UCSD-AML1 (cell line): ENCODE results near the gene SDC3.

Experiments used
- DNase-seq: peaks from one replicate; lab custom pipeline; 2025; ENCODE audit not compliant: unreplicated experiment; lab: John Stamatoyannopoulos, UW

The SDC3 gene

GRCh38 chr1:30928789-30929134 lies 20.2 kb upstream of the SDC3 start:
- no peak for DNase-seq

GRCh38 chr1:30928171-30928570 lies 19.6 kb upstream of the SDC3 start:
- DNase-seq, result no peak

- no peak for DNase-seq
Observed at GRCh38 chr1:30927448-30927847, 18.9 kb upstream of the SDC3 start.

GRCh38 chr1:30923597-30923996 lies 15.0 kb upstream of the SDC3 start:
- DNase-seq, result no peak

GRCh38 chr1:30920827-30921226 lies 12.3 kb upstream of the SDC3 start:
- no peak for DNase-seq

- DNase-seq, result no peak
Observed at GRCh38 chr1:30919025-30919881, 10.7 kb upstream of the SDC3 start.

GRCh38 chr1:30916296-30916695 lies 7.7 kb upstream of the SDC3 start:
- DNase-seq, result no peak

- no peak for DNase-seq
Observed at GRCh38 chr1:30915491-30916230, 7.1 kb upstream of the SDC3 start.

GRCh38 chr1:30914931-30915330 lies 6.4 kb upstream of the SDC3 start:
- no peak for DNase-seq

- DNase-seq, result no peak
Observed at GRCh38 chr1:30914587-30914922, 6.0 kb upstream of the SDC3 start.

GRCh38 chr1:30912913-30913652 lies 4.5 kb upstream of the SDC3 start:
- peak; percentile 51 for DNase-seq

GRCh38 chr1:30912224-30912623 lies 3.7 kb upstream of the SDC3 start:
- DNase-seq, result no peak

- DNase-seq, result peak; percentile 72
Observed at GRCh38 chr1:30911059-30911954, 2.7 kb upstream of the SDC3 start.

GRCh38 chr1:30909365-30910068 lies 959 bp upstream of the SDC3 start:
- no peak for DNase-seq

- no peak for DNase-seq
Observed at GRCh38 chr1:30908316-30908695, 252 bp downstream of the SDC3 start.

GRCh38 chr1:30907481-30908315 lies 860 bp downstream of the SDC3 start:
- DNase-seq, result no peak

GRCh38 chr1:30906631-30907441 lies 1.7 kb downstream of the SDC3 start:
- no peak for DNase-seq

- no peak for DNase-seq
Observed at GRCh38 chr1:30905916-30906620, 2.5 kb downstream of the SDC3 start.
